GOT3 (cell line): ENCODE results near the gene BORCS6.
"Not testable (repeated sequence)": the region's sequence is repeated elsewhere in the genome, so short reads cannot be mapped to it uniquely, and the experiment has no call there.

Source experiments
- DNase-seq: peaks from one replicate; lab custom pipeline; 2025; ENCODE audit warnings: mixed read lengths; lab: John Stamatoyannopoulos, UW

Gene BORCS6

DNA sequence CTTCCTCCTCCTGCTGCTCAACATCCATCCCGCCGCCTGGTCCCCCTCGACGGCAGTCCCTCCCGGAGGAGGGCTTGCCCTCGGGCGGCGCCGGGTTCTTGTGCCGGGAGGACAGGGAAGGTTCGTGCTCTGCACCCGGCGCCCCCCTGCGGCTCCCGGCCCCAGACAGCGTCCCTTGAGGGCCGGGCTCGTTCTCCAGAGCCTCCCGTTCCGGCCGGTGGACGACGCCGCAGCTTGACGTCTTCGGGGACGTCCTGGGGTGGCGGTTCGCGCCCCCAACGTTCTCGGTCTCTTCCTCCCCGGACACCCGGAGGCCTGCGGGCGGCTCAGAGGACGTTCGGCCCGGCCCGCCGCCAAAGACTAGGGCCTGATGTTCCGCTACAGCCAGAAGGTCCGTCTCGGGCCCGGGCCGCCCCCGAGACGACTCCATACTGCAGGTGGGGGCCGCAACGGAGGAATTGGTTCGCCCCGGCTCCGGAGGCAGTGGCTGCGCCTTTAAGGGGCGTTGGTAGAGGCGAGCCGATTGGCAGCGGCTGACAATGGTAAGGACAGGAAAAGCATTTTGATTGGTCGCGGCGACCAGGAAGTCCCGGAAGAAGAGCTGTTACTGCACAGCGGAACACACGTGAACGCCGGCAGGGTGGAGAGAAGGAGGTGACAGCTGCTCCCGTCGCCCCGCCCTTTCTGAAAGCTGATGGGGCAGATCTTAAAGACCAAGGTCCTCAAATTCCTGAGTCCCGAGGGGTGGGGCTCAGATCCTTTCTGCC is at the start of gene BORCS6:
Gene BORCS6, minus strand, starts transcription at position 470 of the 767 bp plus-strand sequence. Its CDS starts 40 bp downstream, at position 430.
- DNase-seq: peak; percentile 83

DNA sequence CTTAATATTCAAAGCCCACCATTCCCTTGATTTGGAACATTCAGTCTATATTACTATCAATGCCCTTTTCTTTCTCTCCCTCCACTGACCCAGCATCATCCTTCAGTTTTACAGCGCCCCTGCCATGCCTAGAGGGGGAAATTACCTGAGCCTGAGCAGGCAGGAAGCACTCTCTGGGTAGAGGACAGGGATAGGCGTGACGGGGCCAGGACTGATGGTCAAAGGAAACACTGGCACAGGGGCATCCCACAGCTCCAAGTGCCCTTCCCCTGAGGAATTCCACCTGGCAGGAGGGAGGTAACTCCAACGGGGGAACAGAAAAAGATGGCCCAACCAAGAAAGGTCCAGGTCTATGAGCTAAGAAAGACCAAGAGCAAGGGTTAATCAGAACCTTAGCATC is 47.9 kb upstream of the BORCS6 start:
- DNase-seq: no peak

DNA sequence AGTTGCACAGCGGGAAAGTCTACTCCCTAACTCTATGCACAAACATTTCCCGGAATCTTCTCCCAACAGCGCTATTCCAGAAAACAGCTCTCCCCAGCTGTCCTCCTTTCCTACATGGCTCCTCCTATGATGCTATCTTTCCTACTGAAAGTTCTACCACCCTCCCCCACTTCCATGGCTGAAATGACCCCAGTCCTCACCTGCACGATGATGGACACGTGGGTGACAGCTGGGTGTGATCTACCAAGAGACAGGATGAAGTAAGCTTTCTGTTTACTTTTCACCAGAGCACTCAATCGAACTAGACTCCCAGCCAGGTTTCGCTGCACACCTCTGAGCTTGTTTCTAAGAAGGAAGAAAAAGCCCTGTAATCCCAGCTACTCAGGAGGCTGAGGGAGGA is 47.2 kb upstream of the BORCS6 start:
- no peak for DNase-seq

GRCh38 chr17:8235676-8236075 is 45.7 kb upstream of the BORCS6 start:
- DNase-seq: no peak

- no peak for DNase-seq
Measured at GRCh38 chr17:8234361-8235270, 44.6 kb upstream of the BORCS6 start.

- DNase-seq: no peak
Measured at GRCh38 chr17:8231701-8232100, 41.7 kb upstream of the BORCS6 start.

DNA sequence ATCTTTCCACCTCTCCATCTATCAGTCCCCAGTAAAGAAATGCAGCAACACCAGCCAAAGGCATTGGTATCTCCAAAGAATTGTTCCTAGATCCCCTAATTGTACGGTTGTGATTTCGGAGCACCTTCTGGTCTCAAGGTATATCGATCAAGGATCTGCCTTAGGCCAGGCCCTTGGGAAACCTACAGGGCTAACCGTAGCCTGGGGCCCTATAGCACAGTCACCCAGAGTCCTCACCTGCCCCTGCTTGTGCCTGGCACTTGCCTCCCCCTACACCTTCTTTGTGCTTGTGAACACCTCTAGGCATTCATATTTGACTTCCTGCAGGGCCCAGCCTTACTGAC is 37.2 kb upstream of the BORCS6 start:
- no peak for DNase-seq

DNA sequence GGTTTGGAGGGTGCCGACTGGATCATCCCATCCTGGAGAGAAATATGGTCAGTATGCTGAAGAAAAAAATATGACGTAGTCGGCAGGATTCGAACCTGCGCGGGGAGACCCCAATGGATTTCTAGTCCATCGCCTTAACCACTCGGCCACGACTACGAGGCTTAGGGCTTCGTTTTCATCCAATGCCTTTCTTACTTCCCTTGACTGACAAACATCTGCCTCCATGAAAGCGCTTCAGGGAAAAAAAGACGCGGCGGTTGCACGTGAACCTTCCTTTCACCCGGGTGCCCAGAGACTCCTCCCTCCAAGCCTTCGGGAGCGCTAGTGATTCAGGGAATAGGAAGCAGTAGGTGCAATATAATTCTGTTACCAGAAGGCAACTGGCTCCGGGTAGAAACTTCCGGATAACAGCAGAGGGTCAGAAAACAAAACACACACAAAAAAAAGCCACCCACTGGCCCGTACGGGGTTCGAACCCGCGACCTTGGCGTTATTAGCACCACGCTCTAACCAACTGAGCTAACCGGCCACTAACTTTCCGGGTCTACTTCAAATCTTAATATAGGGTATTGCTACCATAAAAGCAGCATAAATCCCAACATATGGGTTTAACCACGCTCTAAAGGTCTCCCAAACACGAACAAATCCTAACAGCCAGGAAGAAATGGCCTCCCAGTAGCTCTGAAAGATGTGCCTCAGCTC is 36.7 kb upstream of the BORCS6 start:
- peak; percentile 74 for DNase-seq

- DNase-seq: peak; percentile 53
Measured at GRCh38 chr17:8225813-8226535, 36.0 kb upstream of the BORCS6 start.

DNA sequence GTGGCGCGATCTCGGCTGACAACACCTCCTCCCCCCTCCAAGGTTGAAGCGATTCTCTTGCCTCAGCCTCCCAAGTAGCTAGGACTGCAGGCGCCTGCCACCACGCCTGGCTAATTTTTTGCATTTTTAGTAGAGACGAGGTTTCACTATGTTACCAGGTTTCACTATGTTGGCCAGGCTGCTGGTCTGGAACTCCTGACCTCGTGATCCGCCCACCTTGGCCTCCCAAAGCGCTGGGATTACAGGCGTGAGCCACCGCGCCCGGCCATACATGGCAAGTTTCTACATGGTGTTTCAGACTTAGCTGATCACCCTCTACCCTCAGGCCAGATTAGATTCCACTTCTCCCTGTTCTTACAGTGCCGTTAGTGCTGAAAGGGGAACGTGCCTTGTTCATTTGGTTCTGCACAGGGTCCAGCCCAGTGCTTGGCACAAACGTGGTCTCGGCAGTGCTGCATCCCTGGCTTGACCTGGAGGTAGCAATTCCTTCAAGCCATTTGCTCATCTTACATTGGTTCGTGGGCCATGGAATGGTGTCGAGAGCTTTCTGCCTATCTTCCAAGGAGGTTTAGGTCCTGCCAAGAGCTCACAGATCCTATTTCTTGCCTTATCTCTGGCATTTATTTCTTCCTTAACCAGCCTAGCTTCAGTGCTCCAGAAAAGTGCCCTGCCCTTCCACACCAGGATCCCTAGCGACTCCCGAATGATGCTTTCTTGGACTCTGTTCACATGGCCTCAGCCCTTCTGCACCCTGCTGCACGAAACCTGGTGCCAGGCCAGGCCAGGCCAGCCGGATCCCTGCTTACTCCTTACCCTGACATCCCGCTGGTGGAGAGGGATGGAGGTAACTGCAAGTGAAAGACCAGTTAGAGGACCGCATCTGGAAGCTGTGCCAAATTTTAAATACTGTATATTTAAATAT is 35.2 kb upstream of the BORCS6 start:
- no peak for DNase-seq

- DNase-seq: peak; percentile 26
Measured at GRCh38 chr17:8223356-8224126, 33.6 kb upstream of the BORCS6 start.

- peak; percentile 85 for DNase-seq
Measured at GRCh38 chr17:8222630-8223355, 32.8 kb upstream of the BORCS6 start.

DNA sequence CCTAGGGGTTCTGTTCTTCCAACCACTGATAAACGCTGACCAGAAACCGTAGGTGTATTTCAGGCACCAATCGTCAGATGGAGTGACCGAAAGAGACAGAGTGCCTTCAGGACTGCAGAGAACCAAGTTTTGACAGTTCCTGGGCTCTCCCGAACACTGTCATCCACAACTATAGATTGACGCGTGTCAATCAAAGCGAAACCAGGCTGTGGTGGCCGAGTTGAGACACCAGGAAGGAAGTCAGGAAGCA is 32.3 kb upstream of the BORCS6 start:
- no peak for DNase-seq

DNA sequence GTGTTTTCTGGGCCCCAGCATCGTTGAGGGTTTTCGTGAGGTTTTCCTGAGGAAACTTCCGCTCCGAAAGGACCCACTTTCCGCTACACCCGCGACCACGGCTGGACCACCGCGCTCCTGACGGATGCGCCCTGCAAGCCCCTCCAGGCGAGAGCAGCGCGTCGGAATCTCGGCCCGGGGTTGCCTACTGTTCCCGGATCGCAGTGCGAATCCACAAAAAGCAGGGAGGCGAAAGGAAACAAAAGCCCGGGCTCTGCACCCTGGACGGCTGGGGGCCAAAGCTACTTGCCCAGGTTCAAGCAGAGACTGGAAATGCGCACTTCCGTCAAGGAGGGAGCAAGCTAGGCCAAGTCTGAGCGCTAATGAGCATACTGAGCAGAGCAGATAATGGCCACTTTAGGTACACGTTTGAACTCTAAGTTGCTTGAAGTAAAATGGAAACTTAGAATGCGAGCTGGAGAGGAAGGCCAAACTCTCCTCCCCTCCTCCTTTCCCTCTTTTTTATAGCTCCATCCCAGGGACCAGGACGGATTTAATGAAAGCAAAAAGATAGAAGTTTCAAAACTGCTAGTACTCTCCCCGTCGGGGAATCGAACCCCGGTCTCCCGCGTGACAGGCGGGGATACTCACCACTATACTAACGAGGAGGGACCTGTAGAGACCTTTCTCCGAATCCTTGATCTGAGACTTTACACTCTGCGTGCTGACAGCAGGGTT is 31.8 kb upstream of the BORCS6 start:
- peak; percentile 70 for DNase-seq

GRCh38 chr17:8220783-8221662 is 31.0 kb upstream of the BORCS6 start:
- DNase-seq: peak; percentile 71

DNA sequence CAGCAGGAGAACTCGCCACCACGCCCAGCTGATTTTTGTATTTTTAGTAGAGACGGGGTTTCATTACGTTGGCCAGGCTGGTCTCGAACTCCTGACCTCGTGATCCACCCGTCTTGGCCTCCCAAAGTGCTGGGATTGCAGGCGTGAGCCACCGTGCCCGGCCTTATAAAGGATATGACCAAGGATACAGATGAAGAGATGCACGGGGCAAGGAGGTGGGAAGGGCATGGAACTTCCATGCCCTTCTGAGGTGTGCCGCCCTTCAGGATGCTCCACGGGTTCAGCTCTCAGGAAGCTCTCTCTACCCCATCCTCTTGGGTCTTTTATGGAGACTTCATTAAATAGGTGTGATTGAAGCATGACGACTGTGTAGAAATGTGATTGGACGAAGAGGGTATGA is 24.0 kb upstream of the BORCS6 start:
- DNase-seq: not testable (repeated sequence)

DNA sequence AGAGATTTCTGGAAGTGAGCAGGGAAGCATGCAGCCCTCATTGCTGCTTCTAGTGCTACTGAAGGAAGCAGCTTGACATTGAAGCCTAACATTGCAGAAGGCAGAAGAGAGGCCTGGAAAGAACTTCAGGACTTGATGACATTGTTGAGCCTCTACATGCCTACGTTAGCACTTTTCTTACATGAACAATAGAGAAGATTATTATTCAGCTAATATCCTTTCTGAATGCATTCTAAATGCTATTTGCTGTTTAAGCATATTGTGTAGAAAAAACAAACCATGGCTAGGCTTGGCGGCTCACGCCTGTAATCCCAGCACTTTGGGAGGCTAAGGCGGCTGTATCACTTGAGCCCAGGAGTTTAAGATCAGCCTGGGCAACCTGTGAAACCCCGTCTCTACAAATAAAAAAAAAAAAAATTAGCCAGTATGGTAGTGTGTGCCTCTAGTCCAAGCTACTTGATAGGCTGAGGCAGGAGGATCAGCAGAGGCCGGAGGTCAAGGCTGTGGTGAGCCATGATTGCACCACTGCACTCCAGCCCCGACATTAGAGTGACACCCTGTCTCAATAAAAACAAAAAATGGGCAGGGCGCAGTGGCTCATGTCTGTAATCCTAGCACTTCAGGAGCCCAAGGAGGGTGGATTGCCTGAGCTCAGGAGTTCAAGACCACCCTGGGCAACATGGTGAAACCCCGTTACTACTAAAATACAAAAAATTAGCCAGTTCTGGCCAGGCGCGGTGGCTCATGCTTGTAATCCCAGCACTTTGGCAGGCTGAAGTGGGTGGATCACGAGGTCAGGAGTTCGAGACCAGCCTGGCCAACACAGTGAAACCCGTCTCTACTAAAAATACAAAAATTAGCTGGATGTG is 22.6 kb upstream of the BORCS6 start:
- no peak for DNase-seq
